SU-DHL-6 (cell line): Measurements from ENCODE around the gene TARS1.

Experiments used
- EZH2phosphoT487 ChIP-seq: fragments of 200-600 bp; sonication (generic), shearing (Covaris generic); conservative IDR thresholded peaks from 2 replicates; pipeline ENCODE4 v1.6.1; 2018; ENCODE audit warnings: mild to moderate bottlenecking, antibody characterized with exemption, low read length, moderate library complexity, mixed read lengths
- TF ChIP-seq, protein P1 (sequence below): fragments of 200-600 bp; sonication (generic); IDR thresholded peaks from one replicate; pipeline ENCODE4 v1.5.1; 2017; ENCODE audit warnings: antibody characterized with exemption, mild to moderate bottlenecking, low read length, moderate library complexity; ENCODE audit not compliant: insufficient read depth, poor library complexity, severe bottlenecking

DNA sequence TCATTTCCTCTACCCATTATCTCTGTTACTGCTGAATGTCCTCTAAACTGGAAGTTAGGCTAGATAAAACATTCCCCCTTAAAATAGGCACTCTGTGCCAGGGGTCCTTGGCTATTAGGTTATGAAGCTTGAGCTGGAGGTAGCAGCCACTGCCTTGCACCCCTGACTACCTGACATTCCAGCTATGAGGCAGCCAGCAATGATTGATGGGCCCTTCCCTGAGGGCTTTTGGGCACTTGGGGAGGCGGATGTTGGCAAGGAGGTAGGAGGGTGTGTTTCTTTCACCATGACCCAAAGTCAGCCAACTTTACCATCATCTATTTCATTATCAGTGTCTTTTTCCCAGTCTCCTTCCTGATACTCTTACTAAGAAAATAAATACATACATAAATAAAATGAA, 17.1 kb downstream of the TARS1 start:
- TF ChIP-seq, protein P1, sequence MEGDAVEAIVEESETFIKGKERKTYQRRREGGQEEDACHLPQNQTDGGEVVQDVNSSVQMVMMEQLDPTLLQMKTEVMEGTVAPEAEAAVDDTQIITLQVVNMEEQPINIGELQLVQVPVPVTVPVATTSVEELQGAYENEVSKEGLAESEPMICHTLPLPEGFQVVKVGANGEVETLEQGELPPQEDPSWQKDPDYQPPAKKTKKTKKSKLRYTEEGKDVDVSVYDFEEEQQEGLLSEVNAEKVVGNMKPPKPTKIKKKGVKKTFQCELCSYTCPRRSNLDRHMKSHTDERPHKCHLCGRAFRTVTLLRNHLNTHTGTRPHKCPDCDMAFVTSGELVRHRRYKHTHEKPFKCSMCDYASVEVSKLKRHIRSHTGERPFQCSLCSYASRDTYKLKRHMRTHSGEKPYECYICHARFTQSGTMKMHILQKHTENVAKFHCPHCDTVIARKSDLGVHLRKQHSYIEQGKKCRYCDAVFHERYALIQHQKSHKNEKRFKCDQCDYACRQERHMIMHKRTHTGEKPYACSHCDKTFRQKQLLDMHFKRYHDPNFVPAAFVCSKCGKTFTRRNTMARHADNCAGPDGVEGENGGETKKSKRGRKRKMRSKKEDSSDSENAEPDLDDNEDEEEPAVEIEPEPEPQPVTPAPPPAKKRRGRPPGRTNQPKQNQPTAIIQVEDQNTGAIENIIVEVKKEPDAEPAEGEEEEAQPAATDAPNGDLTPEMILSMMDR: no peak
- TF ChIP-seq EZH2phosphoT487: no peak
